ENCODE results near the gene MYBPC1.

The MYBPC1 gene

DNA sequence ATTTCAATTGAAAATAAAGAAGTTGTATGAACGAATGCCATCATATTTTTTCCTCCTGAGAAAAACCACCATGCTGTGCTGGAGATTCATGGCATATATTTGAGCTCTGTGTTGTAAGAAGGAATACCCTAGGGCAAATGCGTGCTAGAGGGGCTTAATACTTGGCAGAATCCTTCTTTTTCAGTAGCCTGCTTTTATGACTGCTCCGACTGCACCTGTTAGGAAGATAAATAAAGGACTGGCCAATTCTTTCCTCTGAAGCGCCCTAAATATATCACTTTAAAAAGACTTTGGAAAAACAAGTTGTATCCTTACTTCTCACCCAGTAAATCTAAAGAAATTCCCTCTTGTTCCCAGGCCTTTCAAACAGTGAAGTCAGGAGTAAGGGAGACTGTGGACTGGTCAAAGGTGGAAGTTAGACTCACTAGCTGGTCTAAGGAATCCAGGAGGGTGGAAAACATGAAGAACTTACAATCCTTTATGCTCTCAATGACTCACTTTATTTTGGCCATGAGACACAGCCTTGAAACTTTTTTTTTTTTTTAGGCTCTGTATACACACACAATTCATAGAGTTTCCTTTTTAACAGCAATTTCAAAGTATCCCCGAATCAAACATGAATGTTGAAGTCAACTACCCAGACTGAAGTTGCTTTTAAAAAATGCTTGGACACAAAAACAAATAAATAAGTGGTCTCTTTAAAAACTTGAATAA is 5.2 kb downstream of the MYBPC1 start:
- DNase-seq: no peak

- no peak for DNase-seq
These were observed 9.4 kb downstream of the MYBPC1 start for GRCh38 chr12:101604132-101604531.

GRCh38 chr12:101607894-101608293 is 13.1 kb downstream of the MYBPC1 start:
- no peak for DNase-seq

GRCh38 chr12:101608301-101609133 is 13.7 kb downstream of the MYBPC1 start:
- no peak for DNase-seq

GRCh38 chr12:101609198-101609597 is 14.4 kb downstream of the MYBPC1 start:
- DNase-seq: no peak

GRCh38 chr12:101612160-101612916 is 17.6 kb downstream of the MYBPC1 start:
- DNase-seq: no peak

DNA sequence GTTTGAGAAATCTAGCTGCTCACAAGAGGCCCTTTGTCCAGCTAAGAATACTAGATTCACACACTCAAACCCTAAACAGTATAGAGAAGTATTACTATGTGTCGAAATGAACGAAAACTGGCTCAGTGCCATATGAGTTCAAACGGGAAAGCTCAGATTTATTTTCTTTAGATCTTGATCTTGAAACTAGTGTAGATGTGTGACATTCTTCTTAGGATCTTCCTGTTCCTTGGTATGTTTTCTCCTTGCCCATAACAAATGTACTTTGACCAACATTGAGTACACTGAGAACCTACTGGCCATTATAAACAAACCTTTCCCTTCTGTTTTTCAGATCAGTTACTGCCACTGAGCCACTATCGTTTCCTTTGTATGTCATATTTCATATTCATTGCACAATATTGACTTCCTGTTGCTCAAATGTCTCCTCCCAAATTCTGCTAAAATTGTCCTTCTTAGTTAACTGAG is 21.3 kb downstream of the MYBPC1 start:
- DNase-seq: no peak

DNA sequence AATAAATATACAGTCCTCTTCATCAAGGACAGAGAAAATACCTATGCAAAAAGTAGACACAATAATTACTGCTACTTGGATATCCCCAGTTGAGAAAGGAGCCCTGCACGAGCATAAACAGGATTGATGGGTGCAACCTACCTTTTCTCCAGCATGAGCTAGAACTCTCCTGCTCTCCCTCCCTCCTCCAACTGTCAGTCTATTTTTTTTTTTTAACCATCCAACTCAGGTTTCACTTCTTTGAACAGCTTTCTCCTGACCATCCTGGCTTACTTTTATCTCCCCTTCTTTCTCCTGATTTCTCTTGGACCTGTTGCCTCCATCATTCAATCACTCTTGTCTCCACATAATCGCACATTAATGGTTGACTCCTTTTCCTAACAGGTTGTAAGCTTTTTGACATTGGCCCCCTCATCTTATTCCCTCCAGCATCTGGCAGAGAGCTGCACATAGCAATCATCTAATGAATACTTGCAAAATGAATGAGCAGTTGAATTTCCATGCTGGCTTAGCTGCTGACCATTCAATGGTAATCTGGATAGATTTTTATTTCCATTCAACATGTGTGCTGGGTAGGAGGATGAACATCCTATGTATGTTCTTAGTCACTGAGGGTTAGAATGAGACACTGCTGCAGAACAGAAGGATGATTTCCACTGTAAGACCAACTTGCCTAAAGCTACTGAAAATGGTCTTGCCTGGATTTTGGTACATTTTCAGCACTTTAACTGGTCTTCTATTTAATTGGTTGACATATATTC is 24.4 kb downstream of the MYBPC1 start:
- no peak for DNase-seq

DNA sequence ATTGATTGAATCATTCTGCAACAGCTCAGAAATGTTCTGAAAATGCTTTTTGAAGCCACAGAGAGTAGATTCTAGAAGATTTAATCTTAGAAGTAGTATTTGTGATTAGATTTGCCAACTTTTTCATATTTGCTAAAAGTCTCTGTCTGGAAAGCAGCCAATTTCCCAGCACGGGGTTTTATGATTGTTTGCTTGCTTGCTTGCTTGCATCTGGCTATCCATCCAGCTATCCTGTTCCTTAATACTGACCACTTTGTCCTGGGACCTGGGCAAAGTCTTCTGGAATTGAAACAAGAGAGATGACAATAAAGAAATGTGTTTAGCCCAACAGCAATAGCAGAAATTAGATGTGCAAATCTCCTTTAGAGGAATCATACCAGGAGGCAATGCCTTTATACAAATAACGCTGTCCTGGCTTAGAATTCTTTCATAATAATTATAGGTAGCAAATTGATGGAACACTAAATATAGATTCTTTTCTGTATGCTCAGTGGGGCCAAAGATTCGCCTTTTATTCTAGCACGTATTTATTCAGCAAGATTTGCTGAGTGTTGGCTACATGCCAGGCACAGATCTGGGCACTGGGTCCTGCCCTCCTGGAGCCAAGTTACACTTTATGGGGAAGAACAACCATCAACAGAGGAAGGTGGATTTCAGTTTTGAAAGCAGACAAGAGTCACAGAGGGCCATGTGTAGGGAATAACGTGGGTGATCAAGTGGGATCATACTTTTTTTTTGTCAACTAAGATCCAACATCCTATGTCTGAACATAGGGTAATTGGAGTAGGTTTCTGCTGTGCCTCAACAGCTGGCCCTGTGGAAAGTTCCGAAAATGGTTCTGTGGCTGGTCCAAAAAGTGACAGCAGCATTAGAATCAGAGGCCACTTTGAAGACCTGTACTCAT is 25.3 kb downstream of the MYBPC1 start:
- DNase-seq: no peak

GRCh38 chr12:101620762-101621133 is 26.0 kb downstream of the MYBPC1 start:
- DNase-seq: no peak

GRCh38 chr12:101628676-101629075 is 33.9 kb downstream of the MYBPC1 start:
- no peak for DNase-seq

DNA sequence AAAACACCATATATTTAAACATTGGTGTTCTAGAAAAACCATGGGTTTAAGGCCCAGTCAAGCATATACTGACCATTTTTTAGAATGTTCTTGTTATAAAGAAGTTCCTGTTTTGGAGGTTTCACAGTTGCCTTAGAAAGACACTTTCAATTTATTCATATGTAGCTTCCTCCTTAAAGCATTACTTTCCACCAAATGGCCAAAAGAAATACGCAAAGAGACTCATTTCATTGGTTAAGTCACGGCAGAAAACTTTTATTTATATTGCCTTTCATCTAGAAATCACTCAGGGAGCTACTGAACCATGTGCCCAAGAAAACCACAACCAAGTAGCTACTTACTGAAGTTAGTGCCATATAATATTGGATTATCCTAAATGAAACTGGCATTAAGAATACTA is 40.0 kb downstream of the MYBPC1 start:
- no peak for DNase-seq

DNA sequence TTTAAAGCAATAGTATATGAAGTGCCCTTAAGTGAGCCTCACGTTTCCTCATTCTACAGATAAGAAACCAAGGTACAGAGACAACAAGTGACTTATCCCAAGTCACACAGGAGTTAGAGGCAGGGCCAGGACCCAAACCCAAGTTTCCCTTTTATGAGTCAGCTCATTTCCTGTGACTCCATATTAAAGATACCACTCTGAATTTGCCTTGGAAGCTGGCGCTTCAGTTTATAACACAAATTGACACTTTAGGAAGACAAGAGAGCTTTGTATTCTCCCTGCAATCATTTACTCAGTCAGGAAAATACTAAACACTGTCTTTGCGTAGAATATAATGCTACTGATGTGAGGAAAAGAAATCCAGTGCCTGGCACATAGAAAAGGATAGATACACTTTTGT is 43.2 kb downstream of the MYBPC1 start:
- no peak for DNase-seq

GRCh38 chr12:101642115-101643067 is 47.6 kb downstream of the MYBPC1 start:
- no peak for DNase-seq

DNA sequence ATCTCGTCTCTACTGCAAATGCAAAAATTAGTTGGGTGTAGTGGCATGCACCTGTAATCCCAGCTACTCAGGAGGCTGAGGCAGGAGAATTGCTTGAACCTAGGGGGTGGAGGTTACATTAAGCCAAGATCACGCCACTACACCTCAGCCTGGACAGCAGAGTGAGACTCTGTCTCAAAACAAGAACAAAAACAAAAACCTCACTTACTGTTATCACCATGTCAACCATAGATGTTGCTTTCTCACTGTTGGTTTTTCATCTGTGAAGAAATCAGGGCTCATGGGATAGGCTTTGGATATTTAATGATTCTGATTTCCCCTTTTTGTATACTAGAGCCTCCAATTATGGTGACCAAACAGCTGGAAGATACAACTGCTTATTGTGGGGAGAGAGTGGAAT is 52.9 kb downstream of the MYBPC1 start:
- no peak for DNase-seq

- no peak for DNase-seq
These were observed 53.4 kb downstream of the MYBPC1 start for GRCh38 chr12:101648195-101648594.

DNA sequence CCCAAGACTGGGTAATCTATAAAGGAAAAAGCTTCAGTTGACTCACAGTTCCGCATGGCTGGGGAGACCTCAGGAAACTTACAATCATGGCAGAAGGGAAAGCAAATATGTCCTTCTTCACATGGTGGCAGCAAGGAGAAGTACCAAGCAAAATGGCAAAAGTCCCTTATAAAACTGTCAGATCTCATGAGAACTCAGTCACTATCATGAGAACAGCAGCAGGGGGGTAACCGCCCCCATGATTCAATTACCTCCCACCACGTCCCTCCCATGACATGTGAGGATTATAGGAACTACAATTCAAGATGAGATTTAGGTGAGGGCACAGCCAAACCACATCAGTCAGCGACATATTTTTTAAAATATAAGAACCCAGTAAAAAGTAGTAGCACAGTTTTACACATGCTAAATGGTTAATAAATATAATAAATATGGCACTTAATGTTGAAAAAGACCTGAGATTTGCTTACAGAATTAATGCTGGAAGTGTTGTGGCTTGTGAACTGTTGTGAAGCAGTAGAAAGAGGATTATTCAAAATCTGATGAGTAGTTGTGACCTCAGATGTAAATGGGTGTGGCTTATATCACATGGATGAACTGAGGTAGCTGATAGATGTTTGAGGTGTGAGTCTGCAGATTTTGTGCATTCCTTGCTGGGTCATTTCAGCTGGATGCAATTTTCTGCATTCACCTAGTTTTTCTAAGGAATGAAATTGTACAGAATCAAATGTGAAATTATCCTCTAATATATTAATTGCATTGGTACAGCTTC is 55.8 kb downstream of the MYBPC1 start:
- DNase-seq: no peak

GRCh38 chr12:101653030-101653429 is 58.3 kb downstream of the MYBPC1 start:
- no peak for DNase-seq

DNA sequence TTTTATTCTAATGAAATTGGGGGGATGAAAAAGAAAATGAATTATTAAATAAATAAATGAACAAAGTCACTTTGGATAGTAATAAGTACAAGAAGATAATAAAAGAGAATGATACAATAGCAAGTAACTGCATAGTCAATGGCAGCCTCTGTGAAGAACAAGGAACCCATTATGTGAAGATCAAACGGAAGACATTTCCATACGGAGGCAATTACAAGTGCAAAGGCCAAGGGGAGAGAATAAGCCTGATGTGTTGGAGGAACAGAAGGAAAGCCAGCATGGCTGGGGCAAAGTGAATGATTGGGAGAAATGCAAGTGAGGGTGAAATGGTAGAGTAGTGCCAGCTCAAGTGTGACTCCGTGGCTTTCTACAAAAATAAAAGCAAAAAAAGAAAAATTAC is 58.7 kb downstream of the MYBPC1 start:
- no peak for DNase-seq

GRCh38 chr12:101654442-101654841 is 59.7 kb downstream of the MYBPC1 start:
- no peak for DNase-seq

All from CD4-positive, alpha-beta T cell treated with Interleukin-17A for 1 hour (primary cell).